ENCODE measurements around the gene LRRC71. TPM values are rescaled to one million over a fixed set of nuclear protein-coding genes. Genes with fewer than 3 reads are reported as not detected.

Gene LRRC71
- total and polyA plus RNA-seq, 2 of the 4 experiments (the other 2 are of a cell fraction): 0.50 TPM; not detected in 1

DNA sequence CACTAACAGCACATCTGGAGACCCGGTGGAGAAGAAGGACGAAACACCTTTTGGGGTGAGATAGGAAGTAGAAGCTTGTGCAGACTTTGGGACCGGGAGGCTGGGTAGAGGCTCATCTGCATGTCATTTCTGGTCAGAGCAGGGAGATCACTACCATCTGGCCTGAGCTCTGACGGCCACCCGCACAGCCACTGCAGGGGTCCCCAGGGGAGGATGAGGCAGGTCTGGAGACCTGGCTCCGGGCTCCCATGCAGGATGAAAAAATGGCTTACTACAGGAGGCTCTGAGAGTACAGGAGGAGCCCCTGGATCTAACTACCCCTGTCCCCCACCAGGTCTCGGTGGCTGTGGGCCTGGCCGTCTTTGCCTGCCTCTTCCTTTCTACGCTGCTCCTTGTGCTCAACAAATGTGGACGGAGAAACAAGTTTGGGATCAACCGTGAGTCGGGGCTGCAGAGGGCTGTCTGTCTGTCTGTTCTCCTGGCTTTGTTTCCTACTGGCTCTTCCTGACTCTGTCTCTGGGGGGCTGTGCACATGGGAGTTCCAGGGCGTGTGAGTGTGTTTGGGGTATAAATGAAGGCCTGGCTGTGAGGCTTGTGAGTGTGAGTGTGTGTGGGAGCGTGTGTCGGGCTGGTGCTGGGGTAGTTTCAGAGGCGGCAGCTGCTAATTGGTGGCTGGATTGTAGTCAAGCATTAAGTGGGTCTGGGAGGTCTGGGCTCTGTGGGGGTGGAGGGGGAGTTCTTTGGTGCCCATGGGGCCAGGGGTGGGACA, 45.7 kb upstream of the LRRC71 start:
- ATAC-seq (ENCODE audit: low read depth) (no peak), DNase-seq (no peak)
- Histone ChIP-seq H2AK9ac (replicated peaks; ENCODE audit: low read depth, low read length, poor library complexity) (no peak overlapping the region), H4K8ac (ENCODE audit: low read depth in 2 of 2, low read length in 2 of 2) (no peak overlapping the region), H3K4me1 (ENCODE audit: control insufficient read depth, insufficient read depth, low read length) (peaks cover 6% of the 10 kb centered on the region), H3K23ac (ENCODE audit: low read depth, low read length) (no peak overlapping the region), H4K91ac (ENCODE audit: insufficient read depth, low read depth, low read length) (no peak overlapping the region), H3K36me3 (ENCODE audit: control insufficient read depth, insufficient read depth, low read length) (no peaks in the 10 kb centered on the region), H3K27me3 (ENCODE audit: control insufficient read depth, insufficient read depth, low read length) (peaks cover 52% of the 10 kb centered on the region), H2BK20ac (ENCODE audit: low read depth, low read length) (no peak overlapping the region), H3K14ac (replicated peaks; ENCODE audit: low read depth, low read length) (no peak overlapping the region), H2BK15ac (ENCODE audit: low read depth, low read length) (no peak overlapping the region), H2AK5ac (ENCODE audit: low read depth, low read length) (no peak overlapping the region), H3K4me2 (ENCODE audit: low read depth, low read length) (no peak overlapping the region), H3K4ac (ENCODE audit: low read depth, low read length) (no peak overlapping the region), H3K27ac (ENCODE audit: insufficient read depth, low read length) (no peak overlapping the region), H3K18ac (ENCODE audit: low read depth, low read length) (no peak overlapping the region), H3K56ac (ENCODE audit: extremely low read depth, insufficient read depth, low read length) (no peak overlapping the region), H3K9me3 (ENCODE audit: control insufficient read depth, insufficient read depth, low read length) (no peaks in the 10 kb centered on the region), H2BK120ac (ENCODE audit: low read depth, low read length) (no peak overlapping the region), H4K5ac (ENCODE audit: low read depth, low read length) (no peak overlapping the region), H3K9ac (ENCODE audit: low read depth, low read length) (no peak overlapping the region), H3K9me1 (ENCODE audit: insufficient read depth, low read length) (peaks cover 3% of the 10 kb centered on the region; the same call in 1 of the 2 replicates), H3K79me1 (ENCODE audit: low read depth in 1 of 2, low read length in 2 of 2) (no peaks in the 10 kb centered on the region), H3K4me3 (ENCODE audit: insufficient read depth, low read depth, low read length) (no peak overlapping the region), H2AFZ (replicated peaks; ENCODE audit: low read length, poor library complexity) (no peak overlapping the region), H4K20me1 (ENCODE audit: insufficient read depth, low read length) (peaks cover 7% of the 10 kb centered on the region; the same call in 1 of the 2 replicates), H2BK5ac (ENCODE audit: low read depth, low read length, poor library complexity, severe bottlenecking) (no peak overlapping the region)
- in situ Hi-C loops (cut with MboI; ENCODE audit: low sequenced_read_pairs) (no loop called here), intact Hi-C loops (cut with micrococcal nuclease) (no loop called here), dilution Hi-C loops (cut with HindIII; ENCODE audit: low sequenced_read_pairs, unreplicated experiment) (no loop called here)
- TF ChIP-seq FOS (IDR thresholded peaks at IDR 0.05; ENCODE audit: low read depth, low read length) (no peak), RCOR1 (IDR thresholded peaks at IDR 0.05; ENCODE audit: insufficient replicate concordance, low read length) (no peak), MAZ (IDR thresholded peaks at IDR 0.05; ENCODE audit: borderline replicate concordance, low read depth, low read length) (no peak), RAD21 (IDR thresholded peaks at IDR 0.05; ENCODE audit: low read length) (no peak), POLR2A (IDR thresholded peaks at IDR 0.05; ENCODE audit: low read depth, low read length) (no peak), SMC3 (IDR thresholded peaks at IDR 0.05; ENCODE audit: low read depth, low read length) (no peak)
- TF ChIP-seq, protein P1, sequence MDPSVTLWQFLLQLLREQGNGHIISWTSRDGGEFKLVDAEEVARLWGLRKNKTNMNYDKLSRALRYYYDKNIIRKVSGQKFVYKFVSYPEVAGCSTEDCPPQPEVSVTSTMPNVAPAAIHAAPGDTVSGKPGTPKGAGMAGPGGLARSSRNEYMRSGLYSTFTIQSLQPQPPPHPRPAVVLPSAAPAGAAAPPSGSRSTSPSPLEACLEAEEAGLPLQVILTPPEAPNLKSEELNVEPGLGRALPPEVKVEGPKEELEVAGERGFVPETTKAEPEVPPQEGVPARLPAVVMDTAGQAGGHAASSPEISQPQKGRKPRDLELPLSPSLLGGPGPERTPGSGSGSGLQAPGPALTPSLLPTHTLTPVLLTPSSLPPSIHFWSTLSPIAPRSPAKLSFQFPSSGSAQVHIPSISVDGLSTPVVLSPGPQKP (IDR thresholded peaks at IDR 0.05; ENCODE audit: borderline replicate concordance, low read depth, low read length): no peak
- TF ChIP-seq, protein P2, sequence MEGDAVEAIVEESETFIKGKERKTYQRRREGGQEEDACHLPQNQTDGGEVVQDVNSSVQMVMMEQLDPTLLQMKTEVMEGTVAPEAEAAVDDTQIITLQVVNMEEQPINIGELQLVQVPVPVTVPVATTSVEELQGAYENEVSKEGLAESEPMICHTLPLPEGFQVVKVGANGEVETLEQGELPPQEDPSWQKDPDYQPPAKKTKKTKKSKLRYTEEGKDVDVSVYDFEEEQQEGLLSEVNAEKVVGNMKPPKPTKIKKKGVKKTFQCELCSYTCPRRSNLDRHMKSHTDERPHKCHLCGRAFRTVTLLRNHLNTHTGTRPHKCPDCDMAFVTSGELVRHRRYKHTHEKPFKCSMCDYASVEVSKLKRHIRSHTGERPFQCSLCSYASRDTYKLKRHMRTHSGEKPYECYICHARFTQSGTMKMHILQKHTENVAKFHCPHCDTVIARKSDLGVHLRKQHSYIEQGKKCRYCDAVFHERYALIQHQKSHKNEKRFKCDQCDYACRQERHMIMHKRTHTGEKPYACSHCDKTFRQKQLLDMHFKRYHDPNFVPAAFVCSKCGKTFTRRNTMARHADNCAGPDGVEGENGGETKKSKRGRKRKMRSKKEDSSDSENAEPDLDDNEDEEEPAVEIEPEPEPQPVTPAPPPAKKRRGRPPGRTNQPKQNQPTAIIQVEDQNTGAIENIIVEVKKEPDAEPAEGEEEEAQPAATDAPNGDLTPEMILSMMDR (conservative IDR thresholded peaks at IDR 0.05; ENCODE audit: low read depth, low read length): no peak
- ChIA-PET CTCF (interaction anchor here (1.4 to 1.9 kb wide), 2 partner anchors 14 to 16 kb away, joined by 5 to 6 read pairs; partner anchors contain the start of gene NTRK1), POLR2A (ENCODE audit: unreplicated experiment) (no interaction called here)
- no TSS peak for BruUV-seq (replicated peaks)
- 75% methylated on average over 8 of the region's 16 CpGs; no CpG with 5 or more reads in 1 of the 2 experiments for WGBS, 2 experiments (ENCODE audit: extremely low coverage in 2 of 2, insufficient read length in 1 of 2)

All from IMR-90 (cell line).